ENCODE measurements around the gene CCDC127. TPM values are rescaled to one million over a fixed set of nuclear protein-coding genes. Genes with fewer than 3 reads are reported as not detected.
"Not testable (repeated sequence)": the region's sequence is repeated elsewhere in the genome, so short reads cannot be mapped to it uniquely, and the experiment has no call there.

The CCDC127 gene
- total RNA-seq, 1 experiment from 2014 or later: 10.5 TPM

DNA sequence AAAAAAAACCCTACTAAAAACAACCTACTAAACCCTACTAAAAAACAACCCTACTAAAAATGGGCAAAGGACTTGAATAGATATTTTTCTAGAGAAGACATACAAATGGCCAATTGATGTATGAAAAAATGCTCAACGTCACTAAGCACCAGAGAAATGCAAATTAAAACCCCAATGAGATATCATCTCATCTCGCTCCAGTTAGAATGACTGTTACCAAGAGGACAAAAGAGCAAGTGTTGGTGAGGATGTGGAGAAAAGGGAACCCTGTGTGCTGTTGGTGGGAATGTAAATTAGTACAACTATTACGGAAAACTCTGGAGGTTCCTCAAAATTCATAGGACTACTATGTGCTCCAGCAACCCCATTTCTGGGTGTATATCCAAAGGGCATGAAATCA, 10.9 kb upstream of the CCDC127 start:
- Histone ChIP-seq H3K4me1 (no peaks in the 10 kb centered on the region), H3K36me3 (ENCODE audit: control insufficient read depth, insufficient read depth, low read length) (peaks cover 4% of the 10 kb centered on the region), H3K4me3 (ENCODE audit: low read depth, low read length) (no peak overlapping the region), H3K9me3 (no peaks in the 10 kb centered on the region), H3K27me3 (replicated peaks; ENCODE audit: control insufficient read depth, insufficient read depth, low read length) (no peaks in the 10 kb centered on the region)
- intact Hi-C loops (cut with micrococcal nuclease; ENCODE audit: unreplicated experiment): no loop called here
- POLR2A ChIA-PET: no interaction called here
- Mint-ChIP-seq H3K4me3 (ENCODE audit: unreplicated experiment) (no peak overlapping the region), H3K27ac (ENCODE audit: unreplicated experiment) (no peak overlapping the region), H3K27me3 (ENCODE audit: insufficient read depth, unreplicated experiment) (no peaks in the 10 kb centered on the region), H3K36me3 (ENCODE audit: insufficient read depth, unreplicated experiment) (peaks cover 90% of the 10 kb centered on the region), H3K4me1 (ENCODE audit: low read depth, unreplicated experiment) (no peaks in the 10 kb centered on the region), H3K9me3 (ENCODE audit: unreplicated experiment) (no peaks in the 10 kb centered on the region)
- CTCF ChIA-PET: no interaction called here
- BruUV-seq (replicated peaks): TSS peak; percentile 14
- TF ChIP-seq, protein P1, sequence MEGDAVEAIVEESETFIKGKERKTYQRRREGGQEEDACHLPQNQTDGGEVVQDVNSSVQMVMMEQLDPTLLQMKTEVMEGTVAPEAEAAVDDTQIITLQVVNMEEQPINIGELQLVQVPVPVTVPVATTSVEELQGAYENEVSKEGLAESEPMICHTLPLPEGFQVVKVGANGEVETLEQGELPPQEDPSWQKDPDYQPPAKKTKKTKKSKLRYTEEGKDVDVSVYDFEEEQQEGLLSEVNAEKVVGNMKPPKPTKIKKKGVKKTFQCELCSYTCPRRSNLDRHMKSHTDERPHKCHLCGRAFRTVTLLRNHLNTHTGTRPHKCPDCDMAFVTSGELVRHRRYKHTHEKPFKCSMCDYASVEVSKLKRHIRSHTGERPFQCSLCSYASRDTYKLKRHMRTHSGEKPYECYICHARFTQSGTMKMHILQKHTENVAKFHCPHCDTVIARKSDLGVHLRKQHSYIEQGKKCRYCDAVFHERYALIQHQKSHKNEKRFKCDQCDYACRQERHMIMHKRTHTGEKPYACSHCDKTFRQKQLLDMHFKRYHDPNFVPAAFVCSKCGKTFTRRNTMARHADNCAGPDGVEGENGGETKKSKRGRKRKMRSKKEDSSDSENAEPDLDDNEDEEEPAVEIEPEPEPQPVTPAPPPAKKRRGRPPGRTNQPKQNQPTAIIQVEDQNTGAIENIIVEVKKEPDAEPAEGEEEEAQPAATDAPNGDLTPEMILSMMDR (IDR thresholded peaks at IDR 0.05; ENCODE audit: insufficient read depth in 1 of 2, low read depth in 1 of 2, low read length in 1 of 2, severe bottlenecking in 1 of 2, unreplicated experiment in 1 of 2): no peak
- DNase-seq: no peak

DNA sequence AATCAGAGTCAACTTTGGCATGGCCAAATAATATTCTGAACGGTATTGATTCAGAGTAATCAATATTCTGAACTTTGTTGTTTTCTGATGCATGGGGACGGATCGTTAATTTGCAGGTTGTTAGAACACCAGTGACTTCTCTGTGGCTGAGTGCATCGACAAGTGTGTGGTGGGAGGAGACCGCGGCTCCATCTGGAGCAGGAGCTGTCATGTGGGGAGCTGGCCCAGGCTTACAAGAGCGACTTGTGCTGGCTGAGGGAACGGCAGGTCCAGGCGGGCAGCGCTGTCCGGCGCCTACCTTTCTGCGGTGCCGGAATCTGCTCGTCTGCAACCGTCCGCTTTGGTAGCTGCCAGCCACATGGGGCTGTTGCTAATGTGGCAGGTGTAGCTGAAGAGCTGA, 9.4 kb upstream of the CCDC127 start:
- intact Hi-C loops (cut with micrococcal nuclease; ENCODE audit: unreplicated experiment); H3K27ac Mint-ChIP-seq (ENCODE audit: unreplicated experiment); H3K9me3 ChIP-seq; H3K27me3 Mint-ChIP-seq (ENCODE audit: insufficient read depth, unreplicated experiment); H3K4me1 ChIP-seq; H3K27me3 ChIP-seq (replicated peaks; ENCODE audit: control insufficient read depth, insufficient read depth, low read length); H3K36me3 ChIP-seq (ENCODE audit: control insufficient read depth, insufficient read depth, low read length); H3K4me3 Mint-ChIP-seq (ENCODE audit: unreplicated experiment); H3K4me1 Mint-ChIP-seq (ENCODE audit: low read depth, unreplicated experiment); H3K9me3 Mint-ChIP-seq (ENCODE audit: unreplicated experiment); DNase-seq; BruUV-seq (replicated peaks); CTCF ChIA-PET; H3K4me3 ChIP-seq (ENCODE audit: low read depth, low read length): not testable (repeated sequence)
- H3K36me3 Mint-ChIP-seq (ENCODE audit: insufficient read depth, unreplicated experiment): peaks cover 77% of the 10 kb centered on the region
- POLR2A ChIA-PET: interaction anchor here (0.8 kb wide), 1 partner anchor 9 kb away, joined by 3 read pairs; the partner anchor contains the start of genes CCDC127 and SDHA

DNA sequence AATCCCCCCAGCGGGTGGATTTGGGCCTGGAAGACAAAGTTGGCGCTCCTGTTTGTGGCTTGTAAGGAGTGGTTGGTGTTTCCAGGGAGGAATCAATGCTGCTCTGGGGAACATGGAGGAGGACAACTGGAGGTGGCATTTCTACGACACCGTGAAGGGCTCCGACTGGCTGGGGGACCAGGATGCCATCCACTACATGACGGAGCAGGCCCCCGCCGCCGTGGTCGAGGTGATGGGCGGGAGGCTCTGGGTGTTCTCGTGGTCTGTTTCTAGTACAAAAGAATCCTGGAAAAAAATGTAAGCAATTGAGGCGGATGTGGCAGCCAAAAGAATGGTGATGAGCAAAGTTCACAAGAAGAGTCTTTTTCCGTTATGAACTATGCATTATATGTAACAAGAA, 7.4 kb upstream of the CCDC127 start:
- H3K36me3 Mint-ChIP-seq (ENCODE audit: insufficient read depth, unreplicated experiment): peaks cover 64% of the 10 kb centered on the region
- intact Hi-C loops (cut with micrococcal nuclease; ENCODE audit: unreplicated experiment): no loop called here
- Histone ChIP-seq H3K27me3 (replicated peaks; ENCODE audit: control insufficient read depth, insufficient read depth, low read length) (no peaks in the 10 kb centered on the region), H3K36me3 (ENCODE audit: control insufficient read depth, insufficient read depth, low read length) (peaks cover 3% of the 10 kb centered on the region; the same call in 1 of the 2 replicates), H3K4me3 (ENCODE audit: low read depth, low read length) (no peak overlapping the region), H3K4me1 (no peaks in the 10 kb centered on the region), H3K9me3 (no peaks in the 10 kb centered on the region)
- no peak overlapping the region for H3K4me3 Mint-ChIP-seq (ENCODE audit: unreplicated experiment)
- no TSS peak for BruUV-seq (replicated peaks)
- H3K4me1 Mint-ChIP-seq (ENCODE audit: low read depth, unreplicated experiment): peaks cover 7% of the 10 kb centered on the region
- no peaks in the 10 kb centered on the region for H3K27me3 Mint-ChIP-seq (ENCODE audit: insufficient read depth, unreplicated experiment)
- DNase-seq: no peak
- H3K27ac Mint-ChIP-seq (ENCODE audit: unreplicated experiment): no peak overlapping the region
- no peaks in the 10 kb centered on the region for H3K9me3 Mint-ChIP-seq (ENCODE audit: unreplicated experiment)
- ChIA-PET CTCF (no interaction called here), POLR2A (no interaction called here)
- TF ChIP-seq, protein P1 (IDR thresholded peaks at IDR 0.05; ENCODE audit: insufficient read depth in 1 of 2, low read depth in 1 of 2, low read length in 1 of 2, severe bottlenecking in 1 of 2, unreplicated experiment in 1 of 2): no peak

DNA sequence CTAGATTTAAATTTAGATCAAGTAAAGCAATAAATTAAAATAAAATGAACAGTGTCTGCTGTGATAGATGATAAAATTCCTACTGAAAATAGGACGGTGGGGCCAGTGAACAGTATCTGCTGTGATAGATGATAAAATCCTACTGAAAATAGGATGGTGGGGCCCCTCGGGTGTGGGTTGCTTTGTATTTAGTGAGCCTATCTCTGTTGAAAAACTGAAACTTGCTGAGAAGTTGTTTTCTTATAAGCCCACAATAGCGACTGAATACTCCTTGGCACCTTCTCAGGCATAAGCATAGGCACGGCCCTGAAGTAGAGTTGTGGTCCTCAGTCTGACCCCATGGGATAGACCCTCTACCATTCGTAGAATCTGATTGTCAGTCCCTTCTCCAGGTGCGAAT, 5.8 kb upstream of the CCDC127 start:
- peaks cover 7% of the 10 kb centered on the region for H3K4me1 Mint-ChIP-seq (ENCODE audit: low read depth, unreplicated experiment)
- Histone ChIP-seq H3K4me1 (peaks cover 9% of the 10 kb centered on the region; the same call in 1 of the 2 replicates), H3K27me3 (replicated peaks; ENCODE audit: control insufficient read depth, insufficient read depth, low read length) (no peaks in the 10 kb centered on the region), H3K36me3 (ENCODE audit: control insufficient read depth, insufficient read depth, low read length) (peaks cover 3% of the 10 kb centered on the region; the same call in 1 of the 2 replicates), H3K9me3 (no peaks in the 10 kb centered on the region), H3K4me3 (ENCODE audit: low read depth, low read length) (no peak overlapping the region)
- DNase-seq: no peak
- no peaks in the 10 kb centered on the region for H3K27me3 Mint-ChIP-seq (ENCODE audit: insufficient read depth, unreplicated experiment)
- intact Hi-C loops (cut with micrococcal nuclease; ENCODE audit: unreplicated experiment): no loop called here
- ChIA-PET POLR2A (no interaction called here), CTCF (no interaction called here)
- H3K4me3 Mint-ChIP-seq (ENCODE audit: unreplicated experiment): no peak overlapping the region
- no peak overlapping the region for H3K27ac Mint-ChIP-seq (ENCODE audit: unreplicated experiment)
- no TSS peak for BruUV-seq (replicated peaks)
- H3K9me3 Mint-ChIP-seq (ENCODE audit: unreplicated experiment): no peaks in the 10 kb centered on the region
- peaks cover 58% of the 10 kb centered on the region for H3K36me3 Mint-ChIP-seq (ENCODE audit: insufficient read depth, unreplicated experiment)
- TF ChIP-seq, protein P1 (IDR thresholded peaks at IDR 0.05; ENCODE audit: insufficient read depth in 1 of 2, low read depth in 1 of 2, low read length in 1 of 2, severe bottlenecking in 1 of 2, unreplicated experiment in 1 of 2): no peak

DNA sequence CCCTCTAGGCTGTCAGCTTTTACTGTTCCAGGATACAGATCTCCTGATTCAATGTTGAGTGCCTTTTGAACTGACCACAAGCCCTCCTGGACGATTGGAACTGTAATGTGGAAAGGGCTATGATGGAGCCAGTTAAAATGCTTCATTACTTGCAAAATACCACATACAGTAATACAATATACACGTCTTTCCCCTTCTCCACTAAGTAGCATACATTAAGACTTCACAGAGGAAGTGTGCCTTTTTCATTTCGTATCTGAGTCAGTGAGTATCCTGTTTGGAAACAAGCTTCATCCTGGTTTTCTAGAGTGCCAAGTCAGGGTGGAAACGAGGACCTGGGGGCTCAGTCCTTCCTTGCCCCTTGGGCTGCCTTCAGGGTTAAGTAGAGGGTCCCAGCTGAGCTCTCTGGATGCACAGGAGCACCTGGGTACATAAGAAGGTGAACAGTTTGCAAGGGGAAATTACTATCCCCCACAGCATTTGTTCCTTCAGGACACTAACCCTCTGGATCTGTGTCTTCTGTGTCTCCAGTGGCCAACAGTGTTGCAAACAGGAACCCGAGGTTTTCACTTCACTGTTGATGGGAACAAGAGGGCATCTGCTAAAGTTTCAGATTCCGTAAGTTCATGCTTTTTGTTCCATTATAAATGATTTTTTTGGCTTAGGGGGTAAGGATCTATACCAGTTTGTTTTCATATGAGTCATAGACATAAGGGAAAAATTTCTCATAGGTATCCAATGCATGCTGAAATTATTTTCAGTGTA, 5.2 kb upstream of the CCDC127 start:
- H3K4me3 ChIP-seq (ENCODE audit: low read depth, low read length); BruUV-seq (replicated peaks); H3K4me1 ChIP-seq; H3K27me3 Mint-ChIP-seq (ENCODE audit: insufficient read depth, unreplicated experiment); H3K4me3 Mint-ChIP-seq (ENCODE audit: unreplicated experiment); H3K4me1 Mint-ChIP-seq (ENCODE audit: low read depth, unreplicated experiment); H3K27ac Mint-ChIP-seq (ENCODE audit: unreplicated experiment); intact Hi-C loops (cut with micrococcal nuclease; ENCODE audit: unreplicated experiment); H3K9me3 Mint-ChIP-seq (ENCODE audit: unreplicated experiment); POLR2A ChIA-PET; CTCF ChIA-PET; H3K27me3 ChIP-seq (replicated peaks; ENCODE audit: control insufficient read depth, insufficient read depth, low read length); DNase-seq; H3K9me3 ChIP-seq; H3K36me3 ChIP-seq (ENCODE audit: control insufficient read depth, insufficient read depth, low read length): not testable (repeated sequence)
- H3K36me3 Mint-ChIP-seq (ENCODE audit: insufficient read depth, unreplicated experiment): peaks cover 56% of the 10 kb centered on the region
